ENCODE measurements around the gene RPL10.
A peak's percentile ranks its signal among the peaks of the same experiment; 100 is the strongest.
"Not testable (repeated sequence)": the region's sequence is repeated elsewhere in the genome, so short reads cannot be mapped to it uniquely, and the experiment has no call there.

Gene RPL10

DNA sequence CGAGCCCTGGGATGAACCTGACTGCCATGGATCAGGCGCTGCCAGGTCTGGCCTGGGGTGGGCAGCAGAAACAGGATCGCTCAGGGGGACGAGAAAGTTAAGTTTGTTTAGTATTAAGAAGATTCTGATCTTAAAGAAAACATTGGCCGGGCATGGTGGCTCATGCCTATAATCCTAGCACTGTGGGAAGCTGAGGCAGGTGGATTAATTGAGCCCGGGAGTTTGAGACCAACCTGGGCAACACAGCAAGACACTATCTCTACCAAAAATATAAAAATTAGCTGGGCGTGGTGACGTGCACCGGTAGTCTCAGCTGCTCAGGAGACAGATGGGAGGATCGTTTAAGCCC is 23.0 kb upstream of the RPL10 start:
- no peak for DNase-seq (ENCODE audit: low read depth in 3 of 3, low spot score in 1 of 3)

GRCh38 chrX:154376774-154377173 is 21.4 kb upstream of the RPL10 start:
- no peak for DNase-seq (ENCODE audit: low read depth in 3 of 3, low spot score in 1 of 3)

DNA sequence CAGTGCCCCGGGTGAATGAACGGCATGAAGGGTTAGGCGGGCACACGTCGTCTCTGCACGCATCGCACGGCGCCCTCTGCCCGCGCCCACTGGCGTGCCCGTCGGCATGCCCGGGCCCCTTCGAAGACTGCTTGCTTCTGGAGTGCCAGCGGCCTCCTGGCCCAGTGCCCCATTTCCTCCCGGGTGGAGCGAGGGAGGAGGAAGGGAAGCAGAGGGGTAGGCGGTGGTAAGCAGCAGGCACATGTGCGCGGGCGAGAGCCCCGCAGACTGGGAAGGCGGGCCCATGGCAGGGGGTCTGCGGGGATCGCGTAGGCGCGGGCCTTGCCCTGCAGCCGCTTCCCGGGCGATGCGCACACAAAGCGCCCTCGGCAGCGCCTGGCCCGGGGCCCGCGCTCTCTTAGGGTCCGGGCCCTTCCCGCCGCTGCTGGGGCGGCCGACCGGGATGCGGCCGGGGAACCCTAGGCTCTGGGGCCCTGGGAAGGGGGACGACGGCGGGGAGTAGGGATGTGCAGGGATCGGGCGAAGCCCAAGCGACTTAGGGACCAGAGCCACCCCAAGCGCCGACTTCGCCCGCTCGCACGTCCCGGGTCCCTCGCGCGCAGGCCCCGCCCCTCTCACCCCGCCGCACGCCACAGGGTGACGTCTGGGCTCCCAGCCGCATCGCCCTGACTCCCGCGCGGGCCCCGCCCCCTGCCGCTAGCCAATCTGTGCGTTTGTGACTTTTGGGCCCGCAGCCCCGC is 19.9 kb upstream of the RPL10 start:
- DNase-seq (ENCODE audit: low read depth in 3 of 3, low spot score in 1 of 3): no peak

- DNase-seq (ENCODE audit: low read depth in 3 of 3, low spot score in 1 of 3): peak; percentile 87 to 94 (median 93)
Observed at GRCh38 chrX:154378799-154379568, 19.2 kb upstream of the RPL10 start, which contains the start of gene EMD. Gene EMD (plus strand): TSS chrX:154379295. CDS start chrX:154379485, 190 bp downstream.

DNA sequence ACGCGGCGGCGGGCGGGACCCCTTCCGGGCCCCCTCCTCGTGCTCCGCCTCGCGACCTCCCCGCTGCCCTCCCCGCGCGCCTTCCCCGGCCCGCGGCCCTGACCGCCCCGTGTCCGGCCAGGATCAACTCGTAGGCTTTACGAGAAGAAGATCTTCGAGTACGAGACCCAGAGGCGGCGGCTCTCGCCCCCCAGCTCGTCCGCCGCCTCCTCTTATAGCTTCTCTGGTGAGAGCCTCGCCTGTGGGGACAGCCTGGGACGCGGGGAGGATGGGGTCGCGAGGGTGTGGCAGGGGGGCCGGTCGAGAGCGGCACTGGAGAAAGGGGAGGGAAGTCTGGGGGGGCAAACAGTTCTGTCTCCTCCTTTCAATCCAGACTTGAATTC is 18.6 kb upstream of the RPL10 start:
- no peak for DNase-seq (ENCODE audit: low read depth in 3 of 3, low spot score in 1 of 3)

GRCh38 chrX:154380153-154380552 is 18.0 kb upstream of the RPL10 start:
- DNase-seq (ENCODE audit: low read depth in 3 of 3, low spot score in 1 of 3): no peak

DNA sequence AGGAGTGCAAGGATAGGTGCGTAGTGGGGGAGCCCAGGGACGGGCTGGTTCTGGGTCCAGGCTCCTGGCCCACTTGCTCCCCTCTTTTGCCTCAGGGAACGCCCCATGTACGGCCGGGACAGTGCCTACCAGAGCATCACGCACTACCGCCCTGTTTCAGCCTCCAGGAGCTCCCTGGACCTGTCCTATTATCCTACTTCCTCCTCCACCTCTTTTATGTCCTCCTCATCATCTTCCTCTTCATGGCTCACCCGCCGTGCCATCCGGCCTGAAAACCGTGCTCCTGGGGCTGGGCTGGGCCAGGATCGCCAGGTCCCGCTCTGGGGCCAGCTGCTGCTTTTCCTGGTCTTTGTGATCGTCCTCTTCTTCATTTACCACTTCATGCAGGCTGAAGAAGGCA is 17.4 kb upstream of the RPL10 start:
- no peak for DNase-seq (ENCODE audit: low read depth in 3 of 3, low spot score in 1 of 3)

DNA sequence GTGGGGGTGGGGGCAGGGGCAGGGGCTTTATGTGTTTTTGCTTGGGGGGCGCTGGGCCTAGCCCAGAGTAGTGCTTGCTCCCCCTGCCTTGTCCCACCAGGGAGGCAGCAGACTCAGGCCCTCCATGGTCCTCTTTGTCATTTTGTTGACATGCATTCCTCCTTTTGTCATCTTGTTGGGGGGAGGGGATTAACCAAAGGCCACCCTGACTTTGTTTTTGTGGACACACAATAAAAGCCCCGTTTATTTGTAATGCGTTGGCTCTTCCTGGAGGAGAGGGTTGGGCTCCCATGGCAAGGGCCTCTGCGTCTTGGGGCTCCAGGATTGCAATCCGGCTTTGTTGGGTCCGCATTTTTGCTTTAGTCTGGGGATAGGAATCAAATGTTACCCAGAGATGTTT is 16.9 kb upstream of the RPL10 start:
- no peak for DNase-seq (ENCODE audit: low read depth in 3 of 3, low spot score in 1 of 3)

DNA sequence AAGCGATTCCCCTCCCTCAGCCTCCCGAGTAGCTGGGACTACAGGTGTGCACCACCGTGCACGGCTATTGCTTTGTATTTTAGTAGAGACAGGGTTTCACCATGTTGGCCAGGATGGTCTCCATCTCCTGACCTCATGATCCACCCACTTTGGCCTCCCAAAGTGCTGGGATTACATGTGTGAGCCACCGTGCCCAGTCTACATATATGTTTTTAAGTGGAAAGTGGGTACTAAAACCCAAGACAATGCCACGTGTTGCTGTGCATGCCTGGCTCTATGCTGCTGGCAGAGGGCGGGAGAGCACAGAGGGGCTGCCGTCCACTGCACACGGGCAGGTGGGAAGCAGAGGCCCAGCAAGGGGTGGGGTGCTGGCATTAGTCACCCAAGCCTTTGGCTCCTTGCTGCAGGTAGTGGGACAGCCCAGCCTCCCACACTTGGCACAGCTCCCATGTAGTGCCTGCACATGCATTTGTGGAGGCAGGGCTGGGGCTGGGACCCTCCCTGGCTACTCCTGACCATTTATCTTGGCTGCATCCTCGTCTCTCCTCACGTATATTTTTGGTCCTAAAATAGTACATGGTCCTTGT is 15.6 kb upstream of the RPL10 start:
- DNase-seq (ENCODE audit: low read depth in 3 of 3, low spot score in 1 of 3): no peak

GRCh38 chrX:154383359-154384283 is 14.6 kb upstream of the RPL10 start:
- no peak for DNase-seq (ENCODE audit: low read depth in 3 of 3, low spot score in 1 of 3)

DNA sequence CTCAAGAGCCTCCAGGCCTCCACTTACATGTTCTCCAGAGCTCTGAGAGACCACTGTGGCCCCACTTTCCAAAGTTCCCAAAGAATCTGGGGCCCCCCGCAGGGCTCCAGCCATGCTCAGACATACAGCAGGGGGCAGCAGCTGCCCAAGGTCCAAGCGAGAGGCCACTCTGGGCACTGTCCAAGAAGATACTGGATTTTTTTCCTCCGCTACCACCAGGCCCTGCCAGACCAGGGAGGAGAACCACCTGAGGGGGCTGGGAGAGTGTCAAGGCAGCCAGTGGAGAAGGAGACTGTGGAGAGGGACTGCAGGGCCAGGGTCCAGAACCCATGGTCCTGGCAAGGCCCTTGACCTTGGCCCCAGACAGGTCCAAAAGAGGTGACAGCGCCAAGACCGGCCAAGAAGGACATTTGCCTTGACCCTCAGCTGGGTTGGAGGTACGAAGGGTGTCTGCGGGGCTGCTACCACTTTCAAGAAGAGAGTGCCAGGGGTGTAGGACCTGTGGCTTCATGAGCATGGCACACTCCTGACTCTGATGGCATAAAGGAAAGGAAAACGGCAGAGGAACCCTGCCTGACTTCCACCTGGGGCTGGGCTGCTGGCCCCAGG is 13.8 kb upstream of the RPL10 start:
- no peak for DNase-seq (ENCODE audit: low read depth in 3 of 3, low spot score in 1 of 3)

DNA sequence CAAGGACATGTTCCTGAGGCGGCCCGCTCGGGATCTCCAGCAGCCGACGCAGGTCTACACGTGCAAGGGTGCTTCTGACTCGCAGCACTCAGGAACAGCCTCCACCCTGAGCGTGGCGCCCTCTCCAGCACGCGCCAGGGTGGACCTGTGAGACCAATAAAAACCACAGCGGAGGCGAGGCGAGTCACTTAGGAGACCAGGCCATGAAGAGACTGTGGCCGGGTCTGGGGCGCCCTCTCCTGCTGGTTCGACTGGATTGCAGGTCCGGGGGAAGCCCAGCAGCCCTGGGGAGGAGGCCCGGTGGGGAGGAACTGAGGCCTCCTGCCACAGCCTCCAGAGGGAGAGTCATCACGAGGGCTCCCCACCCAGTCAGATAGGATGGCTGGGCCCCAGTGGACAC is 10.1 kb upstream of the RPL10 start:
- not testable (repeated sequence) for DNase-seq (ENCODE audit: low read depth in 3 of 3, low spot score in 1 of 3)

GRCh38 chrX:154388649-154389048 is 9.5 kb upstream of the RPL10 start:
- DNase-seq (ENCODE audit: low read depth in 3 of 3, low spot score in 1 of 3): not testable (repeated sequence)

DNA sequence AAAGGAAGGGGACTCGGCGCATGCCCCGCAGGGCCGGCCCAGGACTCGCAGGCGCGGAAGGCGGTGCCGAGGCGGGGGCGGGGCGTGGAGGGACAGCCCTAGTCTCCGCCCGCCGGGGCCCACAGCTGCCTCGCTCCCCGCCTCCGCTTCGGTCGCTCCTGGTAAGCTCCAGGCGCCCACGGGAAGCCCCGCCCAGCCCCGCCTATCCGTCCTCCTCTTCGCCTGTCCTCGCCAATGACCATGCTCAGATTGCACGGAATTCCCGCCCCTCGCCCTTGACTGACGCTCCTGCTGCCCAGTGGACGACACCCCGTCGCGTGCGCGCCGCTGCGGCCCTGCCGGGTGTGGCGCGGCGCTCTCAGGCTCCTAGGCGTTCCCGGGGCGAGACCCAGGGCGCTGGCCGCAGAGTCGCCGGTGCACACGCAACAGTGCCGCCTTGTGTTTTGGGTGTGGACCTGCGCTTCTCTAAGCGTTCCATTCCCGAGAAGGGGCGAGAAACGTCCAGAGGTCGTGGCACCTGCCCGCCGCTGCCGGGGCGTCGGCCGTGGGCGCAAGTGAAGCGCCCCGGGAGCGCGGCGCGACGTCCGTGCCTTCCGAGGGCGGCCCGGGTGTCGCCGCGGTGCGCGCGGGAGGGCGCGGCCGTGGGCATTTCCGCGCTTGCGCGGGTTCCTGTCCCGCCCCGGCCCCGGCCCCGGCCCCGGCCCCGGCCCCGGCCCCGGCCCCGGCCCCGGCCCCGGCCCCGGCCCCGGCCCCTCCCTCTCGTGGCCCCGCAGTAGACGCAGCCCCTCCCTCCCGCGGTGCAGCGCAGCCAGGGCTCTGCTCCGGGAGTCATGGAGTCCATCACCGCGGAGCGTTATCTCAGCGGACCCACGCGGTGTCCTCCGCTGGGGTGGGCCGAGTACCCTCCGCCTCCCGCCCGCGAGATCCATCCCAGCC is 8.1 kb upstream of the RPL10 start:
- not testable (repeated sequence) for DNase-seq (ENCODE audit: low read depth in 3 of 3, low spot score in 1 of 3)

DNA sequence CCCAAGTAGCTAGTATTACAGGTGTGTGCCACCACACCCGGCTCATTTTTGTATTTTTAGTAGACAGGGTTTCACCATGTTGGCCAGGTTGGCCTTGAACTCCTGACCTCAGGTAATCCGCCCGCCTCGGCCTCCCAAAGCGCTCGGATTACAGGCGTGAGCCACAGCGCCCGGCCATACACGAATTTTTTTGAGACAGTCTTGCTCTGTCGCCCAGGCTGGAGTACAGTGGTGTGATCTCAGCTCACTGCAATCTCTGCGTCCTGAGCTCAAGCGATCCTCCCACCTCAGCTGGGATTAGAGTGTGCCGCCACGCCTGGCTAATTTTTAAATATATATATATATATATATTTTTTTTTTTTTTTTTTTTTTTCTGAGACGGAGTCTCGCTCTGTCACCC is 1.8 kb upstream of the RPL10 start:
- DNase-seq (ENCODE audit: low read depth in 3 of 3, low spot score in 1 of 3): not testable (repeated sequence)

- DNase-seq (ENCODE audit: low read depth in 3 of 3, low spot score in 1 of 3): peak in 1 of 3 donors; percentile 54
Observed at GRCh38 chrX:154396973-154397887, 947 bp upstream of the RPL10 start.

GRCh38 chrX:154398668-154399526 is 720 bp downstream of the RPL10 start:
- peak; percentile 61 to 70 (median 67) for DNase-seq (ENCODE audit: low read depth in 3 of 3, low spot score in 1 of 3)

Data from stimulated activated CD4-positive, alpha-beta T cell treated with anti-CD3 and anti-CD28 coated beads, TNF-alpha, amount 100 ng/mL, for 1 hour (primary cell).